ENCODE results near the gene APP. TPM values are rescaled to one million over a fixed set of nuclear protein-coding genes. Genes with fewer than 3 reads are reported as not detected.

The APP gene
- total and polyA plus RNA-seq, 8 donors, result 373 to 671 (median 580) TPM

DNA sequence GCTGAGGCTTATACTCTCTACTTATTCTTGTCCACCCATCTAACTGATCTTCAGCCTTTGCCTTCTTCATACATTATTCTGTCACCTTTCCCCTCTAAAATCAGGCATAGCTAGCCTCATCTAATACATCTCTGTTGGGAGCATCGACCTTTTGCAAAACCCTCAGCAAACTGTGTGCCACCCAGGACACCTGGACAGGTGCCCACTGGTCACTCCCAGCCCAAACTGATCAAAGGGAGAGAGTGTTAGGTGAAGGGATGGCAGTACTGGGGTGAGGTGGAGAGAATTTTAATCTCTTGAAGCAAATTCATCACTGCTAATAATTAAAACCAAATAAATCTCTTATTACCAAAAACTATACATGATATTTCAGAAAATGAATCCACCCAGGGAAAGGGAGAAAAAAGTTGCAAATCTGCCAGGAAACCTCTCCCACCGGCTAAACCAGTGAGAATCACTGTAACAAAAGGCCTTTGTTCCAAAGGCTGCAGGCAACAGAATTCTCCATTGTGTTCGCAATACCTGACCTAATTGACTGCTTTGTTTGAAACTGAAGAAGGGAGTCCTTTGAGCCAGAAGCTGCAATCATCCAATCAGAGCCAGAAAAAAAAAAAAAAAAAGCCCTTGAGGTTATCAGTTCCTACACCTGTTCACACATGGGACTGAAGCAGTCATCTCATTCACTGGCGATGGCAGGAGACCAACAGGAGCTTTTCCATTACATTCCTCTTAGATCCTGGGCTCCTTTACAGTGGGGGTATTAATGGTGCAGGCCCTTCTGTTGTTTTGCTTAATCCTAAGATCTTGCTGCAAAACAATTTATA, 172.6 kb downstream of the APP start:
- no peaks in the 10 kb centered on the region for H3K27me3 ChIP-seq
- ATAC-seq (peak; percentile 66), DNase-seq (peak in 1 of 4 donors; percentile 44)
- no peak overlapping the region for H3K27ac ChIP-seq
- intact Hi-C loops (cut with DNase I), result no loop called here
- H3K9me3 ChIP-seq, result no peaks in the 10 kb centered on the region
- no peaks in the 10 kb centered on the region for H3K4me1 ChIP-seq
- TF ChIP-seq, protein P1, sequence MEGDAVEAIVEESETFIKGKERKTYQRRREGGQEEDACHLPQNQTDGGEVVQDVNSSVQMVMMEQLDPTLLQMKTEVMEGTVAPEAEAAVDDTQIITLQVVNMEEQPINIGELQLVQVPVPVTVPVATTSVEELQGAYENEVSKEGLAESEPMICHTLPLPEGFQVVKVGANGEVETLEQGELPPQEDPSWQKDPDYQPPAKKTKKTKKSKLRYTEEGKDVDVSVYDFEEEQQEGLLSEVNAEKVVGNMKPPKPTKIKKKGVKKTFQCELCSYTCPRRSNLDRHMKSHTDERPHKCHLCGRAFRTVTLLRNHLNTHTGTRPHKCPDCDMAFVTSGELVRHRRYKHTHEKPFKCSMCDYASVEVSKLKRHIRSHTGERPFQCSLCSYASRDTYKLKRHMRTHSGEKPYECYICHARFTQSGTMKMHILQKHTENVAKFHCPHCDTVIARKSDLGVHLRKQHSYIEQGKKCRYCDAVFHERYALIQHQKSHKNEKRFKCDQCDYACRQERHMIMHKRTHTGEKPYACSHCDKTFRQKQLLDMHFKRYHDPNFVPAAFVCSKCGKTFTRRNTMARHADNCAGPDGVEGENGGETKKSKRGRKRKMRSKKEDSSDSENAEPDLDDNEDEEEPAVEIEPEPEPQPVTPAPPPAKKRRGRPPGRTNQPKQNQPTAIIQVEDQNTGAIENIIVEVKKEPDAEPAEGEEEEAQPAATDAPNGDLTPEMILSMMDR (IDR thresholded peaks at IDR 0.05), result no peak
- no peak overlapping the region for H3K4me3 ChIP-seq
- H3K36me3 ChIP-seq, result peaks cover 0 to 24% of the 10 kb centered on the region in 2 donors

DNA sequence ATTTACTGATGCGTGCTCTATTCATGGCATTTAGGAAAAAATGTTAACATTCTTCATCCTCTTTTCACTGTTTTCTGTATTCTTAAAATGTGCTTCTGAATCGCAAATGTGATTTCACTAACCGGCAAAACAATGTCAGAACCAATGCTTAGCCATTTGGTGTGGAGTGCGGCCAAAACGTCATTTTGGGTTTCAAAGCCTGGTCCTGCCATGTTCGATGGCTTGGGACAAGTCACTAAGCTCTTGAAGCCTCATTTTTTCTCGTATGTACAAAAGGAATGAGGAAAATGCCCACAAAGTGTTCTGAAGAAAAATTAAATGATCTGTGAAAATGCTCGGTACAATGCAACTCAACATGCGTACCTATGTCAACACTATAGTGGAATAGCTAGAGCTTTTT, 175.3 kb downstream of the APP start:
- Histone ChIP-seq H3K4me3 (no peak overlapping the region), H3K4me1 (no peaks in the 10 kb centered on the region), H3K27ac (no peak overlapping the region), H3K36me3 (peaks cover 0 to 30% of the 10 kb centered on the region in 2 donors), H3K9me3 (no peaks in the 10 kb centered on the region), H3K27me3 (no peaks in the 10 kb centered on the region)
- no peak for ATAC-seq
- intact Hi-C loops (cut with DNase I), result no loop called here
- no peak for DNase-seq
- TF ChIP-seq, protein P1 (IDR thresholded peaks at IDR 0.05), result no peak

DNA sequence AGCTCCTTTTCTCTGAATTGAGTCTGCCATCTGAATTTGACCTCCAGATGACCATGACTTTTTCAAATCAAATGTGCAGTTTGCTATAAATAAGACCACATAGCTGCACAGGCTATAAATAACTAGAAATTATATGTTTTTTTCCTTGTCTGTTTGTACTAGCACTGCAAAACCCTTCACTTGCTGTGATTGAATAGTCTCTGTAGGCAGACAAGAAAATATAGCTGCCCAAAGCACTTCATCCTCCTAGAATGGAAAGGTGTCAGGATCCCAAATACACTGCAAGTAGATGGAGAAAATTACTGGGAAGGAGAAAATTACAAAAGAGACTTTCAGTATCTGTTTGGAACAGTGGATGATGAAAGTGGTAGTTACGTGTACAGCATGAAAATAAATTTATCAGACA, 175.8 kb downstream of the APP start:
- intact Hi-C loops (cut with DNase I), result no loop called here
- Histone ChIP-seq H3K27me3 (no peaks in the 10 kb centered on the region), H3K4me3 (no peak overlapping the region), H3K4me1 (no peaks in the 10 kb centered on the region), H3K9me3 (no peaks in the 10 kb centered on the region), H3K27ac (no peak overlapping the region), H3K36me3 (peaks cover 0 to 30% of the 10 kb centered on the region in 2 donors)
- no peak for ATAC-seq
- TF ChIP-seq, protein P1 (IDR thresholded peaks at IDR 0.05), result no peak
- DNase-seq, result no peak

DNA sequence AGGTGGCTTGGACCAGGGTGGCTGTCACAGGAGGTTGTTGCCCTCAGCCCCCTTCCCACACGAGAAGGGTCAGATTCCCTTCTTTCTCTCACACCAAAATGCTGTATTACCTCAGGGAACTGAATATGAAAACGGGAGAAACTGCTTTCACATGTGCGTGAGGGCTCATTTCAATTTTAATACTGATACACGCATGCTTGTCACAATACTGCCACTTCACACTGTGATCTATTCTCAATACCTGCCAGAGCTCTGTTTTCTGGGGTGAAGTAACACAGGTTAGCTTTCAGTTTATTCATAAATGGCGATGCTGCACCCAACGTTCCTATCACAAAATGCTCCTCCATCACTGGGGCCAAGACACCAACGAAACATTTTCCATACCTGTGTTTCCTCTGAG, 181.8 kb downstream of the APP start:
- H3K36me3 ChIP-seq, result peaks cover 0 to 18% of the 10 kb centered on the region in 2 donors
- no peak for DNase-seq
- no peak overlapping the region for H3K4me3 ChIP-seq
- H3K27me3 ChIP-seq, result no peaks in the 10 kb centered on the region
- TF ChIP-seq, protein P1 (IDR thresholded peaks at IDR 0.05), result no peak
- no peak for ATAC-seq
- intact Hi-C loops (cut with DNase I), result no loop called here
- no peaks in the 10 kb centered on the region for H3K9me3 ChIP-seq
- H3K27ac ChIP-seq, result no peak overlapping the region
- H3K4me1 ChIP-seq, result no peaks in the 10 kb centered on the region

DNA sequence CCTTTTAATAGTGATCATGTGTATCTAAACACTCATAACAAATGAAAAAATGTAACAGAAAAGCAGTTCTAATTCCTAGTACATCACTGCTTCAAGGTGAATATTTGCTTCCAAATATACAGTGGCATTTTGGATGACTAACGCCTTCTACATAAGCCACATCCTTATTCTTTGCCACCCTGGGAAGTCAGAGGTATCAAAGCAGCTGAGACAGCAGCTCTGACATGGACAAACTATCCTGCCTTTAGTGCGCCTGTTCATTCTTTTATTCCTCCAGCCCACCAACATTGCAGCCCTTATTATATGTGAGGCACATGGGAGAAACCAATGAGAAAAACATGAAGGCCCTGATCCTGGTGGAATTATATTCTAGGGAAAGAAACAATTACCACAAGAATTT, 183.0 kb downstream of the APP start:
- DNase-seq (no peak), ATAC-seq (no peak)
- TF ChIP-seq, protein P1 (IDR thresholded peaks at IDR 0.05), result no peak
- intact Hi-C loops (cut with DNase I), result no loop called here
- no peaks in the 10 kb centered on the region for H3K9me3 ChIP-seq
- H3K36me3 ChIP-seq, result peaks cover 0 to 18% of the 10 kb centered on the region in 2 donors
- H3K4me1 ChIP-seq, result no peaks in the 10 kb centered on the region
- H3K4me3 ChIP-seq, result no peak overlapping the region
- H3K27me3 ChIP-seq, result no peaks in the 10 kb centered on the region
- no peak overlapping the region for H3K27ac ChIP-seq
